ENCODE data around the gene ARHGAP25.
A peak's percentile ranks its signal among the peaks of the same experiment; 100 is the strongest.

Gene ARHGAP25

DNA sequence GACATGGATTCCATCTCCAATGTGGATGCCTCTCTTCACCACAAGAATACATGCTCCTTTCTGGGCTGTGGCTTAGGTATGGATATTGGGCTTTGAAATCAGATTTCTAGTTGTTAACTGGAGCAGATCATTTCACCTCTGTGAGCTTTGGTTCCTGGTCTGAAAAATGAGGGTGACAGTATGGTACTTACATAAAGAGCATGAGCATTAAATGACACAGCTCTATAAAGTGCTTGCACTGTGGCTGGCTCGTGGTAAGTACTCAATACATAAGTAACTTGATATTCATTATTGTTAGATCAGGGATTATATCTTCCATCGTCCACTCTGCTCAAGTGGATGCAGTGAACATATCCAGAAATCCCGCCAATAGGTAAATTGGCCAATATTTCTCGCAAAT is 33.4 kb downstream of the ARHGAP25 start:
- no peak for DNase-seq

DNA sequence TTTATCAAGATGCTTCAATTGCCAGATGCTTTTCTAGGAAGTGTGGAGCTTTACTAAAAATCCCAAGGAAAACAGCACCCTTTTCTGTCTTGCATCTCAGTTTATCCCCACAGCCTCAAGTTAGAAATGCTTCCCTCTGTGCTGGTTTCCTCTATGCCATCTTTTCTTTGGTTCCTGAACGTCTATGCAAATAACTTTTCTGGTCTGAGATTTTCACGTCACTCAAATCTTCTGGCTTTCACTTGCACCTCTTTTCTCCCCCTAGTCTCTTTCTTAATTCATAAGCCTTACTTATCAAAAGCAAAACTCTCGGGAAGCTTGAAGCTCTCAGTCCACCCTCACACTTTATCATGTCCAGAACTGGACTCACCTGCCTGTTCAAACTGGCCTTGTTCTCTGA is 33.9 kb downstream of the ARHGAP25 start:
- no peak for DNase-seq

DNA sequence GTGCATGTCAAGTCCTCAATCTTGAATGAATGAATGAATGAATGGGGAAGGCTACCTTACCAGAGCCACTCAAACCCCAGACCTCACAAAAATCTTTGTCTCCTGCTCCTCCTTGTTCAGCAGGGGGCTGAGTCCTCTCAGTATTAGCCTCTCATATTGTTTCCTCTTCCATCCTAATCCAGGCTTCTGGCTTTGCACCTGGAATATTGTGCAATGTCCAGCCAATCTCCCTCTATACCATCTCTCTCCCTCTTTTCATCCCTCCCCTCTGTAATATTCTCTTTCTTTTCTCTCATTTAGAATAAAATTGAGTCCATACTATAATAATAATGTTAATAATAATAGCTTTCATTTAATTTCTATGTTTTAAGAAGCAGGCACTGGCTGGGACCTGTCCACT is 34.3 kb downstream of the ARHGAP25 start:
- DNase-seq: no peak

DNA sequence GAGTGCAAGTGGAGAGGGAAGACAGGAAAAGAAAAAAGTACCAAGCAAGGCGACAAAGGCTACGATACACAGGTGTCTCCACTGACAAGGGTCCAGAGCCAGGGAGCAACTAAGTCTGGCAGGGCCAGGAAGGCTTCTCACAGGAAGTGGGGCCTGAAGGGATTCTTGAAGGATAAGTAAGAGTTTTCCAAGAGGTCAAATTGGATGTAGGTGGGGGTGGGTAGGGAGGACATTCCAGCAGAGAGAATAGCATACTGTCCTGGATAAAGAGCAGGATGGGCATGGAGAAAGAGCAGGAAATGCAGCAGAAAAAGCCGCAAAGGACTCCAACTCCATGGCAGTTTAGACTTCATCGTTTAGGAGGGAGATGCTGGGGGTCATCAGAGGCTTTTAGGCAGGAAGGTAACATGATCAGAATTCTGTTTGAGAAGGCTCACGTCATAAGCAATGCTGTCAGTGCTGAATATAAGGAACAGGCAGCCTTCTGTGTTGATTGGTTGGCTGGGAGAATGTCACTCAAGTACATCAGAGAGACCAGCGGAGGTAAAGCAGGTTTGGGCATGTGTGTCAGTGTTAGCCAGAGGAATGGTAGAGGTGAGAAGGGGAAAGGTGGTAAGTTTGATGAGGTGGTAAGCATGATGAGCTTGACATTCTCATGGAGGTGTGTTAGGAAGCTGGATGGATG is 35.1 kb downstream of the ARHGAP25 start:
- DNase-seq: no peak

DNA sequence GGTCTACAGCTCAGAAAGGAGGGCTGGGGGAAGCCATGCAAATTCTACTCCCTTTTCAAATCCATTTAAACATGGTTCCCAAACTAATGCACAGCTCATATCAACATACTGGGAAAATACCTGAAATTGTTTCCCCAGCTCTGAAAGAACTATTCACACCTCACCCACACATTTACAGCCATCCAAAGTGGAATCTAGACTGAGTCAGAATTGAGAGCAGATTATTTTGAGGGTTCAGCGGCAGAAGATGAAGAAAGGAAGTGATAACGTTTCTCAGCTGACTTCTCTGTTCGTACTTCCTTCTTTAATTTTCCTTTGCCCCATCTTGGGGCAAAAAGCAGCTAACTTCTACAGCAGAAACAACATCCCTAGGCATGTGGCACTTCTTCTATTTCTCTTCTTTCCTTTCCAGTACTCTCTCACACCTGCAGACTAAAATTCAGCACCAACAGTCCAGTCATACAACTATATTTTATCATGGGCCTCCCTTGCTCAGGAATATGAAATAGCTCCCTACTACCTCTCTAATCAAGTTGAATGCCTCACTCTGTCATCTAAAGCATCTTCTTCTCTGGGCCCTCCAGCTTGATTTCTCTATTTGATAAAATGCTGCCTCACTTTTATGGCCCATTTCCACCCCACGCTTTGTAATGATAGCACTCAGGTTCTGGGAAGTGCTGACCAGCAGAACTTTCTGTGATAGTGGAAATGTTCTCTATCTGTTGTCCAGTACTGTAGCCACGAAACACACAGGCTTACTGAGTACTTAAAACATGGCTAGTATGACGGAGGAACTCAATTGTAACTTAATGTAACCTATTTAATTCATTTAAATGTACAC is 35.9 kb downstream of the ARHGAP25 start:
- no peak for DNase-seq

DNA sequence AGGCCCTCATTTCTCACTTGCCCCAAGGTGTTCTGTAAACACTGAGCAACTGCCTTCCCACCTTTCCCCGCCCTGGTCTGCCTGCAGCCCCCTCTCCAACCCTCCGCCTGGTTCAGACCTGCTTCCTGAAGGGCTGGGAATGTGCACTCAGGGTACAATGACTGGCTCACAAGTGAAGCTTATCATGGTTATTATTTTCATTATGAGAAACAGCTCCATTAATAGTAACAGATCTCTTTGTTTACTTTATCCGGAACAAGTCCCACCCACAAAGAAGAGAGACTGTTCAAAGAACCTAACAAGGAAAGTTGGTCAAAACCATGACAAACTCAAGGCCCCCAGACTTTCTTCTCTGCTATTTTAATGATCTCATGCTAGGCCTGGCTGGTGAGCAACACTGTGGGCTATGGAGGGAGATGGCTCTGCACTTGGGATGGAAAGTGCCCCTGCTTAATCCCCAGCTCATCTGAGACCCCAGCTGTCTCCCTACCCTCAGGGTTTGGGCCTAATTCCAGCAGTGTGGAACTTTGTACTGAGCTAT is 36.7 kb downstream of the ARHGAP25 start:
- DNase-seq: peak; percentile 20

DNA sequence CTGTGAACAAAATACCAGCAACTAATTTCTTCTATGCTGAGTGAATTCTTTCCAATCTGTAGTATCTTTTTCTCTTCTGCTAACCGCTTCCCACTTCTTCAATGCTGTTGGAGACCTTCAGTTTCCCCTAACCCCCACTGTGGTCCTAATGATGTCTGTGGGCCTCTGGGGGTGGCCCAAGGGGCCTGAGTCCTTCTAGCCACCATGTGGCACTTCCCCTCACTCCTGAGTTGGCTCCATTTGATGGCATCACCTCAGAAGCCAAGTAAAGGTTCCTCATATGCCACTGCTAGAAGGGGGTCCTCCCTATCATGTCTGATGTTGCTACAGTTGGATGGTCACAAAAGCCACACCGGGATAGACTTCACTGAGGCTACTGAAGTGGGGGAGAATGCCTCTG is 37.5 kb downstream of the ARHGAP25 start:
- DNase-seq: no peak

DNA sequence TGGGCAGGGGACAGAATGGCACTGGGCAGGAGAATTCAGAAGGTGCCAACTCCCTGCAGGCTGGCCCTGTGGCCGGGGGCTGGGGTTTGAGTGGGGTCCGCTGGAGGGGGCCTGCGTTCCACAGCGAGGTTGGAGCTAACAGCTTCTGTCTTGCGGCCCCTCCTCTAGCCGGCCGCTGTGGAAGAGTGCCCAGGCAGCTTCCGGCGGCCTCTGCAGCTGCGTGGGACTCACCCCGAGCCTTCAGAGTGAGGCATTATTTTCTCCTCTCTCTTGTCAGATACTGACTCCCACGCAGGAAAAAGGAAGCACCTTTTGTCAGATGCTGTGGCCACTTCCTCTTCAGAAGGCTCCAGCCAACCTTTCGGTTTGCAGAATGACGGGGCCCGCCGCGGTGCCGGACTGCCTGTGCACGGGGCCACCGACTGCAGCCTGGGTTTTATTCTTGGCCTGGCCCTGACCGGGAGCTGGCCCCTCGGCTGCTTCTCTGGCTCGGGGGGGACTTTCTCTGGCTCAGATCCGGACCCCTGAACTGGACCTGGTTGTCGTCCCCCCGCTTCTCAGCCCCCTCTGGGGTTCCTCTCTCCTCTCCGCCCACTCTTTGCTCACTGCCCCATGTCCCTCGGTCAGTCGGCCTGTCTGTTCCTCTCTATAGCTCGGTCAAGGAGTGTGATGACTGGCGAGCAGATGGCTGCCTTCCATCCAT is 40.1 kb downstream of the ARHGAP25 start:
- DNase-seq: peak; percentile 49

DNA sequence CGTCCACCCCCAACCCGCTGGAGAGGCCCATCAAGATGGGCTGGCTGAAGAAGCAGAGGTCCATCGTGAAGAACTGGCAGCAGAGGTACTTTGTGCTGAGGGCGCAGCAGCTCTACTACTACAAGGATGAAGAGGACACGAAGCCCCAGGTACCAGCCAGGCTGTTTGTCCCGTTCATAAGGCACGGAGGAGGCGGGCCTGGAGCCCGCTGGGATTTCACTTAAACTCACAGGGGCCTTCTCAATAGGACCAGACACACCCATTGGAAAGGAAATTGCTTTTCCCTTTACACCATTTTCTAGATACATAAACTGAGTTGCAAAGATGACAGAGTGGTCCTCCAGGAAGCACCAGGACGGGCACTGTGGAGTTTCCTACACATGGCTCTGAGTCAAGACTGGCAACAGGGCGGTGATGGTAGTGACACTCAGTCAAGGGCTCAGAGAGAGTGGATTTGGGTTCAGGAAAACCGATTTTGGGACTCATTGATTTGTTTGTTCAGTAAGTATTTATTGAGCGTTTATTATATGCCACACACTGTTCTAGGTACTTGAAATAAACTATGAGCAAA is 40.7 kb downstream of the ARHGAP25 start:
- no peak for DNase-seq

DNA sequence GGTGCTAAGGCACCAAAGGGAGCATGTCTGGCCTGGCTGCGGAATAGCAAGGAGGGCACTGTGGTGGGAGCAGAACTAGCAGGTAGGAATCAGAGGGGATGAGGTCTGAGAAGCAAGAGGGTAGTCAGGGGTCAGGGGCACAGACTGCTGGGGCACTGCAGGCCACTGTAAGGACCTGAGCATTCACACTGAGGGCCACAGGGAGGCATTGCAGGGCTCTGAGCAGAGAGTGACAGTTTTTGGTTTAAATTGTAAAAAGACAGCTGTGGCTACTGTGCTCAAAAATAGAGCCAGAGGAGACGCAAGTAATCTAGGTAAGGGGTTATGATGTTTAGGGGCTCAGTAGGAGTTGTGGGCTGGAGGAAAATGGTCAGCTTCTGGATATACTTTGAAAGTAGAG is 41.5 kb downstream of the ARHGAP25 start:
- no peak for DNase-seq

DNA sequence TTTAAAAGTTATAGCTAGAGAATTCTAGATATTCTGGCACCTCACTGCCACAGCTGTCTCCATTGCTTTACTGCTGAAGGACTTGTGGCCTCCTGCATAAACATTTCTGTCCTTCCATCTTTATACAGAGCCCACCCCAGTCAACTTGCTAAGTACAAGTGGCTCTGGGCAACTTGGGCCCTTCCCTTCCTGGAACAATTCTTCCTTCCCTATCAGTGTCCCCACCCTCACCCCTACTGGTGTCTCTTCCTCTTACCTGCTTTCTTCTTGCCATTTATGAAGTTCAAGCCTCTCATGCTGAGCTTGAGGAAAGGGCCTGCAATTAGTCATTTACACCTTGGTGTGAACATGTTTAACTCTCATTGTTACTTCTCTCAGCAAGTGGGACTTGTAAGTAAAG is 45.0 kb downstream of the ARHGAP25 start:
- DNase-seq: no peak

DNA sequence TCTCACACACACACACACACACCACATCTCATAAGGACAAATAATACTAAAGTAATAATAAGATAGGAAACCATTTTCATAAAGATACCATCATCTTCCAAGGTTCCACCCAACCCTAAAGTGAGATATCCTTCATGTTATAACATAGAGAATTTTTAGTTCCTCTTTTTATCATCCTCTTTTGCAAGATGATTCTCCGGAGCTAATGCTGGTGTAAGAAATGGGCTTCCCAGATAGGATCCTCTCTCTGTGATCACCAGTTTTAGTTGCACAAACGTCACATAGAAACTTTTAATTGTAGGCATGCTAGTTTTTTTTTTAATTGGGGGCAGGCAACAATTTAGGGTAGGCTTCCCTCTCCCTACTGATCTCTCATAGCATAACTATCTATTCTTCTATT is 49.6 kb downstream of the ARHGAP25 start:
- no peak for DNase-seq

DNA sequence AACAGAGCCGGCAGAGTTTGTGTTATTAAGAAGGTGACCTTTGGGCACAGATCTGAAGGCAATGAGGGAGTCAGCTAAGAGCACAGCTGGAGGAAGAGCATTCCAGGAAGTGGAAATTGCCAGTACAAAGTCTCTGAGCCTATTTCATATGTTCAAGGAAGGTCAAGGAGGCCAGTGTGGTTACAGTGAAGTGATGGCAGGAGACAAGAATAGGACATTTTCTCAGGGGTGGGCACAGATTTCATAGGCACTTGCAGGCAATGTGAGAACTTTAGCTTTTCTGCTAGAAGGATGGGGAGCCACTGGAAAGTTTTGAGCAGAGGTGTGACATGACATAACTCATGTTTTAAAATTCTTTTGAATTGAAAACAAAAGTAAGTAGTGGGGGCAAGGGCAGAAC is 50.3 kb downstream of the ARHGAP25 start:
- DNase-seq: no peak

DNA sequence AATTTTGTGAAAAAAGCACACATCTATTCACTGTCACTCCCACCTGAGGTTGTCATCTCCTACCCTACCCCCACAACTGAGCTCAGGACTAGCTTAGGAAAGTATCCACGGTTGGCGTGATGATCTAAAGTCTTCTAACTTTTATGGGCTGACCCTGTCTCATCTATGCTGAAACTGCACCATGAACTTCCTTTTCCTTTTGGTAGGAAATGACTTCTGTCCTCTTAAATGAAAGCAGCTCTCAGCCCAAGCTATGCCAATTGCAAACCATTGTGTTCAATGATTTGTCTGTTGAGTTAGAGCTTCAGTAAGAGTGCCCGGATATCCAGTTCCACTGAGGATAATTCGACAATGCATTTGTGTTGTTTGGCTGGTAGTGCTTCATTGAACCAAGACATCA is 52.7 kb downstream of the ARHGAP25 start:
- no peak for DNase-seq

DNA sequence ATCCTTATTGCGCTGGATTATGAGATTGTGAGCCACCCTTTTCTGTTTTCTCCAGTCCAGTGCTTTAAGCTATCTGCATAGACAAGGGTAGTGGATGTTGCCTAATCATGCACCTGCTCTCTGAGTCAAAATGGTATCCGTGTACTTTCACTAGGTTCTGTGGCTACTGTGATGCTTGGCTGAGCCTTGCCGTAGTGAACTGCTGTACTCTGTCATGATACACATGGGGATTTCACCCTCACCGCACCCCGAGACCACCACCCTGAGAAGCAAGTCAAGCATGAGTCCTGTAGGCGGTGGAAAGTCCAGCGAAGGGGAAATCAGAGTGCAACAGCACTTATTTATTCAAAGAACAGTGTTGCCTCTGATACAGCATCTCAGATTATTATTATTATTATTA is 55.0 kb downstream of the ARHGAP25 start:
- peak; percentile 38 for DNase-seq

DNA sequence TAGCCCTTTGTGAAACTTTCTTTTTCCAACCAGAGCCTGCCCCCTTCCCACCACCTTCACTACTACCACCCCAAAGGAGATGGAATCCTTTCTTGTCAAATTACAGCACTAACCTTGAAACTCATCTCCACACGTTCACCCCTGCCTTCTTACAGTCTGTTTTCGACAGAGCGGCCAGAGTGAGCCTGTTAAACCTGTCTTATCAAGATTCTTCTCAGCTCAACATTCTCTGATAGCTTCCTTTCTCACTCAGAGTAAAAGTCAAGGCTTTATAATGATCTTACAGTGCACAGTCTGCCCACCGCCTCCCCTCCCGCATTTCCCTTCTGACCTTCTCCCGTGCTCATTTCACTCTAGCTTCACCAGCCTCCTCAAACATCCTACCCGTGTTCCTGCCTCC is 56.0 kb downstream of the ARHGAP25 start:
- DNase-seq: no peak

DNA sequence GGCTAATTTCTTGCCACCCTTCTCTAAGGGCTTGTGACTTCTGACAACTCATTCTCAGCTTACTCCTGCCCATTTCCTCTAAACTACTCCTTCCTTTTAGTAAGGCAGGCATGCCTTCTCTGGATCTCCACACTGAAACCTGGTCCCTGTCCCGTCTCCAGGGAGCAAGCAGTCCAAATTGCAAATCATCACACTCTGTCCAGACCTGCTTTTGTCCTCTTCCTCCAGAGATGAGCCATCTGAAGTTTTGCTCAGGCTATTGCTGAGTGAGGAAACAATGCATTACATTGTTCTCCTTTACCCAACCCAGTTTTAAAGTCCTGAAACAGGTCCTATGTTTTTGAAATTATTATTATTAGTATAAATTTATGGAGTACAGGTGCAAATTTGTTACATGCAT is 57.3 kb downstream of the ARHGAP25 start:
- no peak for DNase-seq

DNA sequence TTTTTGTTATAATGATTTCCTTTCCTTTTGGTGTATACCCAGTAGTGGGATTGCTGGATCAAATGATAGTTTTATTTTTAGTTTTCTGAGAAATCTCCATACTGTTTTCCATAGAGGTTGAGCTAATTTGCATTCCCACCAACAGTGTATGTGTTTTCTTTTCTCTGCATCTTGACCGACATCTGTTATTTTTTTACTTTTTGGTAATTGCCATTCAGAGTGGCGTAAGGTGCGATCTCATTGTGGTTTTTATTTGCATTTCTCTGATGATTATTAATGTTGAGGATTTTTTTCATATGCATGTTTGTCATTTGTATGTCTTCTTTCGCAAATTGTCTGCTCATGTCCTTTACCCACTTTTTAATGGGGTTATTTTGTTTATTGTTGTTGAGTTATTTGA is 58.1 kb downstream of the ARHGAP25 start:
- no peak for DNase-seq

DNA sequence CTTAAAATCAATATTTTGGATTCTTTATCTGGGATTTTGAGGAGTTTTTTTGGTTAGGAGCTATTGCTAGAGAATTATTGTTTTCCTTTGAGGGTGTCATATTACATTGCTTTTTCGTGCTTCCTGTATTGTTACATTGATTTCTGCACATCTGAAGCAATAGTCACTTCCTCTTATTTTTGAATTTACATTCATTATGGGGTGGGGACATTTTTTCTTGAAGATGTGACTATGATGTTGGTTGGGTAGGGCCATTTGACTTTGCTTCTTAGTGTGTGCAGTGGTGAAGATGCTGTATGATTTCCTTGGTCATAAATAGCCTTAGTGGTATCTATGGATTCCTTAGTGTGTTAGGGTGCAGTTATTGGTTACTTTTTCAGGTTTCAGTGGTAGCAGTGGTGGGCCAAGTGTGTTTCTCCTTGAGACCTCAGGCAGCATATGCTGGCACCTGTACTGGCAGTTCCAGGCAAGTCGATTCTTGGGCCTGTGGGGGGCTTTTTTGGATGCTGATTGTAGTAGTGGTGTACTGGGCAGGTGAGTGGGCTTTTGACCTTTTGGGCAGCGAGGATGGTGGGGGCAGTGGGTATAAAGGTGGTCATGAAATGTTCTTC is 61.8 kb downstream of the ARHGAP25 start:
- DNase-seq: no peak

DNA sequence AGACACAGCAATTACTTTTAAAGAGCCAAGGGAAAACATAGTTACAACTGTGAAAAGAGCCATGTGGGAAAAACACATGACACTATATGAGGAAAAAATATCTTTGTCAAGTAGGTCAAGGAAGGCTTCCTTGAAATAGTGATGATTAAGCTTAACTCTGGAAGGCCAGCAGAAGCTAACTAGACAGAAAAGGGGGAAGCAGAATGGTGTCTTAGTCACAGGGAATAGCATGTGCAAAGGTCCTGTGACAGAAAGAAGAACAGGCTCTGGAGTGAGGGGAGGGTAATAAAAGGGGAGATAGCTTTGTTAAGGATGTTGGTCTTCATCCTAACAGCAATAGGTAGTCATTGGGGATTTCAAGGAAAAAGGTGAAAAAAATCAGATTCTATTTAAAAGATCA is 64.0 kb downstream of the ARHGAP25 start:
- DNase-seq: no peak

DNA sequence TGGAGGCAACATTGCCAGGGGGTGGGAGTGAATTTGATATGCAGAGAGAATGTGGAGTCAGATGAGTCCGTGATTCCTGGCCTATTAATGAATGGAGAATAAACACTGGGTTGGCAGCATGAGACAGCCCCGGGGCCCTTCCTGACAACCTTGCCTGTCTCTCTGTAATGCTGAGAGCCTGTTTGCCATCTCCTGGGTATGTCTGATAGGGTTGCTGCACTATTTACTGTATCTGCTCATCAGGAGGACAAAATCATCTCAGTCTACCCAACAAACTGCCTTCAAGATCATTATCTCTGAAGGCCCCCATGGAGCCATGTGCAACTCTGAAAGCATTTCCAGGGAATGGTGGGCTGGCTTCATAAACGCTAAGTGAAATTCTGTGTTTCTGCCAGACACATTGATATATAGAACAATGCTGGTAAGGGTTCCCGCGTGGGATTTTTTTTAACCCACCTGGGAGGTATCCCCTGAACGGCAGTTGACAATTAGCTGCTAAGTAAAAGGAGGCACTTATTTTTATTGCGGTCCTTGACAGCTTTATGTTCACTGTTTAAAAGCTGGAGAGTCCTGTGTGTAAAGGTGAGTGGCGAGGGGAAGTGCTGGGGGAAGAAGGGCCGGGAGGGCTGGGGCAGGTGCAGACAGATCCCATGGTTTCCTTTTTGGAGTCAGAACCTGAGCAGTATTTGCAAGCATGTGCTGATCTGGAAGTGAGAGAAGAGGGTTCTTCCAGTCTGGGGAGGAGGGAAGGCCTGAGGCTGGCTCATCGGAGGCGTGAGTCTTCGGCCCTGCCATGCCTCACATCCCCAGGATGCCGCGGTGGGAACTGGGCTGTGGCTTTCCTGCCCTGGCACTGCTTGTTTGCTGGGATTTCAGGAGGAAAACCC is 64.8 kb downstream of the ARHGAP25 start:
- no peak for DNase-seq

DNA sequence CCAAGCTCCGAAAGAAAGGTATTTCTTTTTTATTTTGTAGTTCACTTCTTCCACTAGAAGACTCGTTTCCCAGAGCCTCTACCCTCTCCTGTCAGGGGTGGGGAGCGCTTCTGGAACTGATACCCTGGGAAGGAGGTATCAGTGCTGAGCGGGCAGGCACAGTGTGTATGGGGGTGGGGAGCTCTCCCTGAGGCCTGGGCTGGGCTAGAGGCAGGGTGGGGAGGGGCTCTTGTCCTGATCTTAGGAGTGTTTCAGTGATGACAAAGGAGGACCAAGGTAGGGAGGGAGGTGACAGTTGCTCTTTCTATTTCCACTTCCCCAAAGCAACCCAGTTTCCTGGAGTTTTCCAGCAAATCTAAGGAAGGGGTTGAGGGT is 65.4 kb downstream of the ARHGAP25 start:
- no peak for DNase-seq
